Endothelial cell of umbilical vein (primary cell): Measurements from ENCODE around the gene BMPR2. TPM values are rescaled to one million over a fixed set of nuclear protein-coding genes. Genes with fewer than 3 reads are reported as not detected.
A peak's percentile ranks its signal among the peaks of the same experiment; 100 is the strongest.

Experiments
- BruUV-seq: library from RNA; stranded (reverse); fragments of 400-500 nt; replicated peaks from 2 replicates; lab custom pipeline; 2021; lab: Mats Ljungman, UMichigan
- CTCF ChIA-PET: fragments of 300-600, 350-600 bp; sonication (Branson Sonifier 250); formaldehyde crosslinking; loops from one replicate; lab custom pipeline; 2021; ENCODE audit warnings: antibody characterized with exemption, inconsistent platforms; lab: Charles Lee
- POLR2A ChIA-PET: fragments of 300-600, 350-600 bp; sonication (Branson Sonifier 250); formaldehyde crosslinking; loops from one replicate; lab custom pipeline; 2021; ENCODE audit warnings: antibody characterized with exemption, inconsistent platforms; lab: Charles Lee
- DNase-seq: peaks from one replicate; pipeline ENCODE4 v3.0.0-alpha.2; 2011; ENCODE audit warnings: low read depth, low spot score
- FAIRE-seq: peaks from 2 replicates; lab custom pipeline; 2011; peaks lifted over from hg19 to GRCh38; lab: Jason Lieb, UNC
- H2AFZ ChIP-seq: 2 replicates; pipeline ENCODE4 v1.6.0; 2012; ENCODE audit warnings: low read depth, low read length, control low read depth, inconsistent platforms
- H3K27ac ChIP-seq: 2 replicates; pipeline ENCODE4 v1.5.1; 2011; ENCODE audit warnings: low read depth, mild to moderate bottlenecking, control low read depth, low read length, moderate library complexity; ENCODE audit not compliant: insufficient read depth
- H3K27me3 ChIP-seq, 2 experiments: 2 replicates each; pipeline versions ENCODE4 v1.6.0 to v1.6.1; 2011; ENCODE audit warnings: low read length in 2 of 2, mixed read lengths in 1 of 2; ENCODE audit not compliant: control insufficient read depth in 2 of 2, insufficient read depth in 2 of 2
- H3K36me3 ChIP-seq, 2 experiments: 2 replicates in 1 of 2; 3 replicates in 1 of 2; pipeline ENCODE4 v1.5.1; 2011; ENCODE audit warnings: low read length in 2 of 2, mild to moderate bottlenecking in 1 of 2, moderate library complexity in 1 of 2; ENCODE audit not compliant: control insufficient read depth in 2 of 2, insufficient read depth in 2 of 2; ENCODE audit errors: extremely low read depth in 1 of 2
- H3K4me1 ChIP-seq: 3 replicates; pipeline ENCODE4 v1.5.1; 2011; ENCODE audit warnings: mild to moderate bottlenecking, low read length; ENCODE audit not compliant: control insufficient read depth, insufficient read depth; ENCODE audit errors: extremely low read depth
- H3K4me2 ChIP-seq: 2 replicates; pipeline ENCODE4 v1.6.1; 2011; ENCODE audit warnings: low read length, control low read depth, mixed read lengths; ENCODE audit not compliant: insufficient read depth
- H3K4me3 ChIP-seq, 3 experiments: fragments of 200-600 bp in 1 of 3; sonication (generic), shearing (Covaris generic) in 1 of 3; replicated peaks in 1 of 3; 2 replicates each; pipeline ENCODE4 v1.5.1; 2011 to 2016; ENCODE audit warnings: control low read depth in 3 of 3, low read length in 3 of 3, mild to moderate bottlenecking in 2 of 3, inconsistent platforms in 1 of 3, low read depth in 1 of 3, moderate library complexity in 1 of 3; ENCODE audit not compliant: insufficient read depth in 1 of 3
- H3K79me2 ChIP-seq: 2 replicates; pipeline ENCODE4 v1.6.0; 2012; ENCODE audit warnings: low read length, inconsistent platforms; ENCODE audit not compliant: control insufficient read depth, insufficient read depth
- H3K9ac ChIP-seq: replicated peaks from 2 replicates; pipeline ENCODE3; 2011; ENCODE audit warnings: low read length, control low read depth; ENCODE audit not compliant: insufficient read depth; ENCODE audit errors: extremely low read depth
- H3K9me1 ChIP-seq: replicated peaks from 3 replicates; pipeline ENCODE4 v1.6.0; 2011; ENCODE audit warnings: mild to moderate bottlenecking, low read length; ENCODE audit not compliant: control insufficient read depth, insufficient read depth; ENCODE audit errors: extremely low read depth
- H3K9me3 ChIP-seq: replicated peaks from 2 replicates; pipeline ENCODE4 v1.5.1; 2012; ENCODE audit warnings: low read length, inconsistent platforms; ENCODE audit not compliant: control insufficient read depth, insufficient read depth
- H4K20me1 ChIP-seq: replicated peaks from 2 replicates; pipeline ENCODE3; 2011; ENCODE audit warnings: mild to moderate bottlenecking, low read length; ENCODE audit not compliant: control insufficient read depth, insufficient read depth; ENCODE audit errors: extremely low read depth
- CTCF ChIP-seq, 2 donors: IDR thresholded peaks; 1 replicate in 1 of 2; 2 replicates in 1 of 2; pipeline ENCODE4 v1.5.1; 2011; ENCODE audit warnings: low read length in 2 of 2, mild to moderate bottlenecking in 2 of 2, moderate library complexity in 2 of 2, control low read depth in 1 of 2, inconsistent platforms in 1 of 2, low read depth in 1 of 2; ENCODE audit not compliant: insufficient read depth in 1 of 2; ENCODE audit errors: extremely low read depth in 1 of 2
- FOS ChIP-seq: IDR thresholded peaks from 2 replicates; pipeline ENCODE4 v1.6.1; 2011; ENCODE audit warnings: mild to moderate bottlenecking, low read length, moderate library complexity, borderline replicate concordance; ENCODE audit not compliant: insufficient read depth
- GATA2 ChIP-seq: IDR thresholded peaks from 2 replicates; pipeline ENCODE4 v1.7.0; 2011; ENCODE audit warnings: low read depth, mild to moderate bottlenecking, moderate library complexity, mixed read lengths, low read length; ENCODE audit not compliant: insufficient read length, insufficient read depth
- JUN ChIP-seq: IDR thresholded peaks from 2 replicates; pipeline ENCODE4 v1.6.1; 2011; ENCODE audit warnings: borderline replicate concordance, low read depth; ENCODE audit not compliant: insufficient read length, insufficient read depth
- POLR2A ChIP-seq: IDR thresholded peaks from 2 replicates; pipeline ENCODE4 v1.6.1; 2012; ENCODE audit warnings: low read depth, mild to moderate bottlenecking, control low read depth, low read length
- POLR2AphosphoS5 ChIP-seq: IDR thresholded peaks from 2 replicates; pipeline ENCODE4 v1.6.1; 2012; ENCODE audit warnings: low read depth, mild to moderate bottlenecking, control low read depth, low read length, moderate library complexity; ENCODE audit not compliant: insufficient read depth
- dilution Hi-C: fragments of 300-500 bp; cut with MboI; formaldehyde crosslinking; loops from one replicate; pipeline ENCODE4 v1.15.0; 2019; ENCODE audit warnings: low sequenced_read_pairs; ENCODE audit not compliant: extremely low pct_ligation_motif_present
- intact Hi-C: fragments of 100-400 bp; cut with micrococcal nuclease; formaldehyde crosslinking; loops from one replicate; pipeline ENCODE4 v1.10.0; 2022
- polyA plus RNA-seq, 4 experiments: library from polyadenylated mRNA; depleted of rRNA in 3 of 4; stranded (reverse) in 3 of 4; unstranded in 1 of 4; fragments of >200 nt; gene quantifications; 2 replicates each; pipeline versions ENCODE4 v1.2.1 to v1.2.3, GENCODE V29; 2011 to 2012; ENCODE audit warnings: missing spikeins in 1 of 4
- total RNA-seq: library from RNA; stranded (reverse); gene quantifications from 2 replicates; pipeline ENCODE4 v1.2.3, GENCODE V29; 2021

Gene BMPR2
- total and polyA plus RNA-seq, 2 donors (not counting 3 experiments of a cell fraction or from before 2014, with no cell fraction given) = 35.8 to 113 TPM

GRCh38 chr2:202335791-202336467 is 40.2 kb upstream of the BMPR2 start:
- no TSS peak for BruUV-seq
- FAIRE-seq (peak; percentile 100), DNase-seq (peak; percentile 88)
- Histone ChIP-seq H3K36me3 (no peaks in the 10 kb centered on the region), H3K79me2 (no peaks in the 10 kb centered on the region), H3K27me3 (no peaks in the 10 kb centered on the region), H4K20me1 (no peaks in the 10 kb centered on the region), H3K9me3 (no peaks in the 10 kb centered on the region), H3K4me2 (peak overlapping the region; percentile 3), H3K4me1 (peaks cover 31% of the 10 kb centered on the region), H3K9me1 (no peaks in the 10 kb centered on the region), H2AFZ (no peak overlapping the region), H3K4me3 (no peak overlapping the region), H3K27ac (peak overlapping the region; percentile 59), H3K9ac (no peak overlapping the region)
- peak; percentile 68 for TF ChIP-seq POLR2A
- TF ChIP-seq CTCF (IDR thresholded peaks at IDR 0.05; ENCODE audit: extremely low read depth in 1 of 2, insufficient read depth in 1 of 2, low read depth in 1 of 2, low read length in 2 of 2) = no peak
- peak; percentile 91 for TF ChIP-seq JUN
- TF ChIP-seq FOS = peak; percentile 86
- peak; percentile 74 for TF ChIP-seq GATA2
- peak; percentile 94 for TF ChIP-seq POLR2AphosphoS5
- intact Hi-C loops (loop anchor here (1.0 to 2.0 kb wide), 3 partner anchors 19 to 41 kb away; no protein-coding TSS in a partner anchor), dilution Hi-C loops (no loop called here)
- POLR2A ChIA-PET = interaction anchor here (0.6 to 0.7 kb wide), 2 partner anchors 19 to 168 kb away, joined by 3 to 6 read pairs; no protein-coding TSS in a partner anchor
- CTCF ChIA-PET = interaction anchor here (1.0 to 2.1 kb wide), 4 partner anchors 10 to 42 kb away, joined by 3 to 6 read pairs (median 4); no protein-coding TSS in a partner anchor
